NCI-H526 (cell line): ENCODE results near the gene ALX3.

ENCODE experiments used
- DNase-seq, 2 experiments: peaks; one replicate each; lab custom pipeline; 2025; lab: John Stamatoyannopoulos, UW

ALX3 gene

GRCh38 chr1:110070671-110071242 lies at the start of gene ALX3:
ALX3 (minus strand) TSS chr1:110070672; CDS start chr1:110070612, 60 bp downstream.
- peak in 1 of 2 experiments; percentile 48 for DNase-seq

DNA sequence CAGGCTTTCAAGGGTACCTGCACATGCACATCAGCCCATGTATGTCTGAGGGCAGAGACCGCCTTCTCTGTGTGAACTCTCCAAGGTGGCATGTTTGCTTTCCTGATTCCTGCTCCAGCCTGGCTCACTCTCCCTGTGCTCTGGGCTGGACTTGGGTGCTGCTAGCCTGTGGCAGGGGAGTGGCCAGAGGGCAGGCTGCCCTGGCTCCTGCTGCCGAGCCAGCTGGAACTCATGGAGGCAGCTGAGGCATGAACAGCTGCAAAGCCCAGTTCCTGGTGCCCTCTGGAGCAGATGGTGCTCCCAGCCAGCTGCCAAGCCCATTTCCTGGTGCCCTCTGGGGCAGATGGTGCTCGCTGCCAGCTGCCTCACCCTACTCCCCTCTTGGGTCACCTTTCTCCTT lies 49.4 kb upstream of the ALX3 start:
- DNase-seq, result no peak

DNA sequence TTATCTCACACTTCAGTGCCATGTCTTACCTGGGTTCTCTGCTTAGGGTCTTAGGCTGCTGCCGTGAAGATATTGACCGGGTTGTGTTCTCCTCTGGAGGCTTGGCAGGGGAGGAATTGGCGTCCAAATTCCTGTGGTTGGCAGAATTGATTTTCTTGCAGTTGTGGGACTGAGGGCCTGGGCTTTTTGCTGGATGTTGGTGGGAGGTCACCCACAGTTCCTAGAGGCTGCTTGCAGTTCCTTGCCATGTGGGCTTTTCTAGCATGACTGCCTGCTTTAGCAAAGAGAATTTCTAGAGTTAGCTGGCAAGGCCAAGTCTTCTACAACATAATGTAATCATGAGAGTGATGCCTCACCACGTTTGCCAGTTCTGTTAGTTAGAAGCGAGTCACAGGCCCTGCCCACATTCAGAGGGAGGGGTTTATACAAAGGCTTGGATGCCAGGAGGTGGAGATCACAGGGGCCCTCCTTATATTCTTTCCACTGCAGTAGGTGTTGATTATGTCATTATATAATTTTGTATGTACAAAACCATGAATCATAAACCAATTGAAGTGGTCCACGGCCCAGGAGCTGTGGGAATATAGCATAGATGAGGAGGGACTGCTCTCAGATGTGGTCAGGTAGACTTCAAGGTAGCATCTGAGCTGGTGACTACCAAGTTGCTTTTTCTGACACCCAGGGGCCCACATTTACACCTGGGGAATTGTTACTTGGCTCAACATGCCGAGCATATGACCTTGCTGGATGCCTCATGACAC lies 48.3 kb upstream of the ALX3 start:
- DNase-seq, result no peak

DNA sequence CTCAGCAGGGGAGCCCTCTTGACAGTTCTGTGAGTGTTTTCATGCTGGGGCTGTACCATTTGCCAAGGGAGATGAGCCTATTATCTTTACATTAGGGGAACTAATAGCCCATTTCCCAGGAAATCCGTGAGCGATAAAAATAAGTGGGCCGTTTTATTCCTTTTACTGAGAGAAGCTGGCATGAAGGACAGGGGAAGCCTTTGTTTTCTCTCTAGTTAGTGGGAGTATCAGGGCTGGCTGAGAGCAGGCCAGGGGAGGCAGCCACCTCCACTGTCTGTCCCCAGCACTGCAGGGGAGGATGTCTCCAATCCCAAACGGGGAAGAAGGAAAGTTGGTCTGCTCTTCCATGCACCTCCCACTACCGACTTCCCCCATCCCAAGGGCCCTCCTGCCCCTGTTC lies 44.3 kb upstream of the ALX3 start:
- no peak for DNase-seq

- DNase-seq, result no peak
Measured at GRCh38 chr1:110114173-110114572, 43.7 kb upstream of the ALX3 start.

GRCh38 chr1:110113551-110113950 lies 43.1 kb upstream of the ALX3 start:
- no peak for DNase-seq

GRCh38 chr1:110112656-110113055 lies 42.2 kb upstream of the ALX3 start:
- peak in 1 of 2 experiments; percentile 19 for DNase-seq

- no peak for DNase-seq
Measured at GRCh38 chr1:110112143-110112542, 41.7 kb upstream of the ALX3 start, which contains the start of gene UBL4B. UBL4B (plus strand) TSS chr1:110112443; CDS start chr1:110112535, 92 bp downstream.

- DNase-seq, result no peak
Measured at GRCh38 chr1:110111081-110111480, 40.6 kb upstream of the ALX3 start.

- DNase-seq, result no peak
Measured at GRCh38 chr1:110107867-110108469, 37.5 kb upstream of the ALX3 start.

GRCh38 chr1:110106013-110106941 lies 35.8 kb upstream of the ALX3 start:
- peak; percentile 54 to 84 for DNase-seq

- no peak for DNase-seq
Measured at GRCh38 chr1:110102081-110102480, 31.6 kb upstream of the ALX3 start.

- no peak for DNase-seq
Measured at GRCh38 chr1:110100335-110100734, 29.9 kb upstream of the ALX3 start.

- no peak for DNase-seq
Measured at GRCh38 chr1:110098222-110099026, 28.0 kb upstream of the ALX3 start.

DNA sequence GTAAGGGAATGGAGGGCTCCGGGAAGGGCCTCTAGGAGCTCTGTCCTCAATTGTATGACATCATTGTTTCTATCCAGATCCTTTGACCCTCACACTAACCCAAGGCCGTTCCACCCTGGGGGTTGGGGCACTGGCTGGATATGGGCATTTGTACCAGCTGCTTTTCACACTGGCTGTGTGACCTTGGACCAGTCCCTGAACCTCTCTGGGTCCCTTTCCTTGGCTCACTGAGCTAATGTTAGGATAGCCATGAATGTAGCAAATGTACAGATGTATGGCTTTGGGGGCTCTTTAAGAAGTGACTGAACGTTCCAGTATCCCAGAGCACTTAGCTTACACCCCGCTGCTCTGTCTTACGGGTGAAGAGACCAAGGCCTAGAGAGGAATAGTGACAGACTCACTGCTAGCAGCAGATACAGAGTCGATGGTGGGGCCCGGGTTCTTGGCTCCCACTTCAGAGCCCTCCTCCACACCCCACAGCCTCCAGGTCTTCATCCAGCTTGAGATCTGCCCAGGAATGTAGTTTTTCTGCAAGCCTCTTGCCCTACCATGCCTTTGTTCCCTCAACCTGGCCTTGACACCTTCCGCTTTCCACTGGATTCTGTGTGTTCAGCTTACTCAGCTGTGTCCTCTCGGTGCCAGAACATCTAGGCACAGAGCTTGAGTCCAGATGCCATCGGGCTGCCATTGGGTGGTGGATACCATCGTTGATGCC lies 27.2 kb upstream of the ALX3 start:
- no peak for DNase-seq

DNA sequence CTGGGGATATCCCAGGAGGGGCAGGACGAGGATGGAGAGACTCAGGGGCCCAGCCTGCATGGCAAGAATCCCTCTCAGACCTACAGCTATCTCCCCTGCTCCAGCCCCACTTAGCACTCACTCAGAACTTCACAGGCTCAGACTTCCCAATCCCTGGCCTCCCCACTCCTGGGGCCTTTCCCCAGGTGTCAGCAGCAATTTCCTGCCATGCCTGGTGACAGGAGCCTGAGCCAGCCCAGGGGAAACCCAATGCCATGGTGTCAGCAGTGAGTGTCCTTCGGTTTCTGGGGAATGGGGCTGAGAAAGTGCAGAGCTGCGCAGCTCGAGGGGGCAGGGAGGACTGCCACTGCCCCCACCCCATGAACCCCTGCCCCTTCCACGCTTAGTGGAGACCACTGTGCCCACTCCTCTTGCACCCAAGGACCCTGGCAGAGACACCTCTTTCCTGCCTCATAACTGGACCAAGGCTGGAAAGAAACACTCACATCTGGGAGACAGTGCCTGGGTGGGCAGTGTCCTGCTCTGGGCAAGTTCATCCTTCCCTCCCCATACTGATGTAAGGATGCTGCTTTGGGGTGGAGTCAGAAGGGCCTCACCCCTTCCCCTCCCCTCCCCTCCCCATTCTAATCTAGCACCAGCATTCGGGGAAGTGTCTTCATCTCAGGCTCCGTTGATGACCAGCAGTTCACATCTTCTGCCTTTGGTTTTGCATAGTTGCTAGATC lies 24.6 kb upstream of the ALX3 start:
- DNase-seq, result no peak

DNA sequence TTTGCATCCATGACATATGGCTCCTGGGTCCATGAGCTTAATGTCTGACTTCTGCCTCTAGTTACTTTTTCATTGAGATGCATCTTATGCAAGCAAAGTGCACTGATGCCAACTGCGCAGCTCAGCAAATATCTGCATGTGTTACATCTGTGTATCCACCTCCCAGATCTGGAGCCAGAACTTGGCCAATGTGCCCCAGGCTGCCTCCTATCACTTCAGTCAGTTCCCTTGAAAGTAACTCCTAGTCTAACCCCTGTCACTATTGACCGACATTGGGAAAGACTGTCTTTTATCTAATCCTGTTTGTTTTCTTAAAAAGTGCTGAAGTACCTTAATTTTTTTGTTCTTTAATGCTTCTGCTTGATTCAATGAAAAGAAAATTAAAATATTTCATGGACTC lies 22.5 kb upstream of the ALX3 start:
- no peak for DNase-seq

DNA sequence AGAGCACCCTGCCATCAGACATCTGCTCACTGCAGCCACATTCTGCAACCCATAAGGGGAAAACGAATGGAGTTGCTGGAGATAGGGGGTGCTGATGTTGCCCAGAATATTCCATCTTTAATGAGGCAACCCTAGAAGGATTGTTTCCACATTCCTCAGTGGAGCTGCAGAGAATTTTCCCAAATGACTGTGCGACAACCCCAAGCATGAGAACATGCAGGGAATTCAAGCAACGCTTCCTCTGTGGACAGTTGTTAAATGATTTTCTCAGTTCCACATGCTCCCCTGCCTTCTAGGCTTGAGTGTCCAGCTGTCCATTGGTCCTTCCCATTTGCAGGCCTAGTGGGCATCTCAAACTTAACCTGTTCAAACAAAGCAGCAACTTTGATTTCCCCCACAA lies 21.3 kb upstream of the ALX3 start:
- DNase-seq, result no peak

DNA sequence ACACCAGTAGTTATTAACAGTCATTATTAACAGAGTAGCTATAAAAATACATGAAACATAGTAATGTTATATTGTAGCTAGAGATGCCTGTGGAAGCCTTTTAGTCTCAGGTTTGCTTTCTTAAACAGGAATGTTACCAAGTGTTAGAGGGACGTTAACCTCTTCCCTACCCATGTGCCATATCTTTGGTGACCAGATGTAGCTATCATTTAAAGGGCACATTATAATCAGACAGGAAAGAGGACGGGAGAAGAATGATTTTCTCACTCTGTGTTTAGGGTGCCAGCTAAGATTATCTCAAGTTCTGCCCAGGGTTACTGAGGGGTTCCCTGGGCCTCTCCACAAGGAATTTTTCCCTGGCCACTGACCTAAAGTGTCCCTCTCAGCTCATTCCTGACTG lies 20.9 kb upstream of the ALX3 start:
- DNase-seq, result no peak
